HG03045 (cell line): Measurements from ENCODE around the gene PKDCC.
A peak's percentile ranks its signal among the peaks of the same experiment; 100 is the strongest.

ENCODE experiments used
- ATAC-seq: cut with Tn5 transposase; IDR thresholded peaks from one replicate; pipeline ENCODE4 v1.9.1; 2021; ENCODE audit warnings: mild to moderate bottlenecking, moderate library complexity; ENCODE audit not compliant: unreplicated experiment

Gene PKDCC

GRCh38 chr2:42086500-42086953 lies 38.7 kb downstream of the PKDCC start:
- ATAC-seq = no peak

- ATAC-seq = no peak
These were observed 39.5 kb downstream of the PKDCC start for GRCh38 chr2:42087137-42087856.

GRCh38 chr2:42087857-42088195 lies 40.0 kb downstream of the PKDCC start:
- ATAC-seq = no peak

DNA sequence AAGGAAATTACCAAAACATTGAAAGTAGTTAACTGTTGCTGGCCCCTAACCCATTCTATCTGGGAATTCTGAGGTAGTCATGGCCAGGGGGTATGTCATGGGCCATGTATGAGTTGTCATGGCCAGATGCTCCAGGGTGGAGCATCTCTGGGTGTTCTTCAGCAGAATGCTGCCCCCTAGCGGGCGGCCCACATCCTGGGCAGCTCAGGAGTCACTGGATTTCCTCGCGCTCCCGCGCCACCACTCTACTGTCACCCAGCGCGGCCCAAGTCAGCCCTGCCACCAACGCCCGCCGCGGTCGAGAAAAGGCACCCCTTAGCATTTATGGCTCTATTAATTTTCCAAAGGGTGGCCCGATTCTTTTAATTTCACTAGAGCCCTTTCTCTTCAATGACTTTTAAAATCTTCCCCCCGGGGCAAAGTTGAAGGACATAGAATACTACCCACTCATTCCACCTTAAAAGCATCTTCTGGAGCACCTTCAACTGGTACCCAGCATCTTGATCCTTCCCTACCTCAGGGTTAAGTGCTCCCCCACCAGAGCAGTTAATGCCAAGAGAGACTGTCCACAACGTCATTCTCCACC lies 41.6 kb downstream of the PKDCC start:
- peak; percentile 93 for ATAC-seq

GRCh38 chr2:42090216-42090615 lies 42.4 kb downstream of the PKDCC start:
- ATAC-seq = no peak

DNA sequence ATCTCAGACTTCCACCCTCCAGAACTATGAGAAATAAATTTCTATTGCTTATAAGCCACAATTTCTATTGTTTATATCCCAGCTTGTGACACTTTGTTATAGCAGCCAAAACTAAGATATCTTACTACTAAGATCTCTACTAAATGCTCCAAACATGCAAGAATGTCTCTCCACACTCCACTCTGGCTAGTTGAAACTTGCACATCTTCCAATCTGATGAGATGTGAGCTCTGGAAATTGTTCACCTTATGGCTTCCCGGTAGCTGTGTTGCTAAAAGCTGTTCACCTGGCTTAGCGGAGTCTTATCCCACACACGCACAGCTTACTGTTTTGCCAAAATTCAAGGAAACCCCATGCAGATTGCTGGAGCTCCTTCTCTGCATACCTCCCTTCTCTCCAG lies 43.9 kb downstream of the PKDCC start:
- ATAC-seq = no peak

DNA sequence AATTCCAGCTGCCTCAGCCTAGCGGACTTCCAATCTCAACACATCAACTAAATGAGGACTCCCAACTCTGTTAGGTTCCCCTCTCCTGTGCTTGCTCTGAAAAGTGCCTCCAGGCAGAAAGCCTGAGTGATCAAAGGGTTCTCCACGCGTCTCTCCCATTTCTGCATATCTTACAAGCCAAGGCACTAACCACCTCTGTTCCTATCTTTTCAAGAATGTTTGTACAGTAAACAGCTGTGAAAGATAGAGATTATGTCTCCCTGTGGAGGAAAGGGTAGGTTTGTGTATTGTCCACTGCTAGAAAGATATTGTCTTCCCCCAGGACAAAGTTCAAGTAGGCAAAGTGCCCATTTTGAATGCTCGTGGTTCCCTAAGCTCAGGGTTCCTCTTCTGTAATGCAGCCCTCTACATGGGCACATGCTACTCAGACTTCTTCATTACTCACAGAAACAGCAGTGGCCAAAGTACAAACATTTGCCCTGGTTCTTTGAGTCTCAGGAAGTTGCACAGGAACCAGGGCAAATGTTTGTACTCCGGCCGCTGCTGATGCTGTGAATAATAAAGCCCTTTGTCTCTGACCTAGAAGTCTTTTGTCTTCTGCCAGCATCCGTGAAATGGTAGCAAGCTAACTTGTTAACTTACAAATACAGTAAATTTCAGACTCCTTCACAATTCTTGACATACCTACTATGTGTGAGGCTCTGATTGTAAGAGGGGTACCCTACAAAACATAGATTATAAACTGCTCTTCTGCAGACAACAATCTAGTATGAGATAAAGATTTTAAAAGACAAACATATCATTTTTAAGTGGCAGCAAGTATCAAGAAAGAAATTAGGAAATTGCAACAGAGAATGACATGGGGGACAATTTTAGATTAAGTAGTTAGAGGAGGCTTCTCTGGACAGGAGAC lies 44.5 kb downstream of the PKDCC start:
- ATAC-seq = no peak

- no peak for ATAC-seq
These were observed 46.3 kb downstream of the PKDCC start for GRCh38 chr2:42094114-42094513.

GRCh38 chr2:42095923-42096408 lies 48.1 kb downstream of the PKDCC start:
- ATAC-seq = no peak

GRCh38 chr2:42096869-42097591 lies 49.2 kb downstream of the PKDCC start:
- peak; percentile 38 for ATAC-seq

- no peak for ATAC-seq
These were observed 51.0 kb downstream of the PKDCC start for GRCh38 chr2:42098571-42099437.

- ATAC-seq = no peak
These were observed 51.8 kb downstream of the PKDCC start for GRCh38 chr2:42099438-42100173.

DNA sequence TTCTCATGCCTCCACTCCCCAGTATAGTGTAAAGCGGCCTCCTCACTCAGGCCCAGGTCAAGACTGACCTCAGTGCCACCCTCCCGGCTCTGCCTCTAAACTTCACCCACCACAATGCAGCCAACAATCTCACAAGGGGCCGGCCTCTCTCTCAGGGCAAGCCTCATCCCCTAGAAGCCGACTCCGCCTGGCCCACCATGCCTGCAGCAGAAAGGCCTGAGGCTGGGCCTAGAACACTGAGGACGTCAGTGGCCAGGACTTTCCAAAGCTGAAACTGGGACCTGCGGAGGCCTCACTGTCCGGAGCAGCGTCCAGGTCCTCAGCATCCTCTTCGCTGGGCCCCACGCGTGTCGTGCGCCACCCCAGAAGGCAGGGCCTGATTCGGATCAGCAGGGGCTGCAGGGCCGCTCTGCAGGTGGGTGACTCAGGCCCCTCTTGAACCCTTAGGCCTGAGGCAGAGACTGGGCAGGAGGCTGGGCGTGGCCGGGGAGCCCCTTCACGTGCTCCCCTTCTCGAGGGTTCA lies 52.9 kb downstream of the PKDCC start:
- ATAC-seq = no peak

DNA sequence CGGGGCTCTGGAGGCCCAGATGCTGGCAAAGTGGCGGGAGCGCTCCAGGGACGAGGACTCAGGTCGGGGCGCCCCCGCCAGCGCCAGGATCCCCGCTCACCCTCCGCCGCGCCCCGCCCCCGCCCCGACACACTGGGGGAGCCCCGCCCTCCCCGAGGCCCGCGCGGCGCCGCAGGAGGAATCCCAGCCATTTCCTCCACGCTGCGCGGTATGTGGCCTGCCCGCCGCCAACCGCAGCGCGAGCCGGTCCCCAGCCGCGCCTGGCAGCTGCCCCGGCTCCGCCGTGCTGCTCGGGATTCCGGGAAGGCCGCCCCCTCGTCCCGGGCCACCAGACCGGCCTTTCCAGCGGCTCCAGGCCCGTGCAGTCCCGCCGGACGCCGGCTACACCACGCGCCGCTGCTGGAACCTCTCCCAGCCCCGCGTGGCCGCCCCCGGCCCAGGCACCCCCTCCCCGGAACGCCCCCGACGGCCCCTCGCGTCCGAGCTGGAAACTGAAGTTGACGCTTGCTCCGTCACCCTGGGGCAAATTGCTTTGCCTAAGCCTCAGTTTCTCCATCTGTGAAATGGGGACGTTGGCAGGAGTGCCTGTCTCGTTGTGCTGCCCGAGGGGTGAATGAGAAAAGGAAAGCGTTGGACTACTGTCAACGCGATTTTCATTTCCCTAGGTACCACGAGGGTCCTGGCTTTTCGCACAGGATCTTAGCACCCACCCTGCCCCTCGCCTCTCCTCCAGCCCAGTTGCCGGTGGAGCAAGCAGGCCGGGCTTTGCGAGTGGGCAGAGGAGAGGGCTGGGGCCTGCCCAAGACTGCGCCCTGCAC lies 53.6 kb downstream of the PKDCC start:
- no peak for ATAC-seq

- peak; percentile 73 for ATAC-seq
These were observed 54.3 kb downstream of the PKDCC start for GRCh38 chr2:42102024-42102590.

GRCh38 chr2:42102591-42103450 lies 55.0 kb downstream of the PKDCC start:
- peak; percentile 4 for ATAC-seq

- ATAC-seq = no peak
These were observed 56.0 kb downstream of the PKDCC start for GRCh38 chr2:42103829-42104228.
